Endothelial cell of umbilical vein (primary cell): ENCODE data around the gene ELMO1. TPM values are rescaled to one million over a fixed set of nuclear protein-coding genes. Genes with fewer than 3 reads are reported as not detected.

ENCODE experiments used
- BruUV-seq: library from RNA; stranded (reverse); fragments of 400-500 nt; replicated peaks from 2 replicates; lab custom pipeline; 2021; lab: Mats Ljungman, UMichigan
- CTCF ChIA-PET: fragments of 300-600, 350-600 bp; sonication (Branson Sonifier 250); formaldehyde crosslinking; loops from one replicate; lab custom pipeline; 2021; ENCODE audit warnings: antibody characterized with exemption, inconsistent platforms; lab: Charles Lee
- POLR2A ChIA-PET: fragments of 300-600, 350-600 bp; sonication (Branson Sonifier 250); formaldehyde crosslinking; loops from one replicate; lab custom pipeline; 2021; ENCODE audit warnings: antibody characterized with exemption, inconsistent platforms; lab: Charles Lee
- DNase-seq: peaks from one replicate; pipeline ENCODE4 v3.0.0-alpha.2; 2011; ENCODE audit warnings: low read depth, low spot score
- FAIRE-seq: peaks from 2 replicates; lab custom pipeline; 2011; peaks lifted over from hg19 to GRCh38; lab: Jason Lieb, UNC
- H2AFZ ChIP-seq: 2 replicates; pipeline ENCODE4 v1.6.0; 2012; ENCODE audit warnings: low read depth, low read length, control low read depth, inconsistent platforms
- H3K27ac ChIP-seq: 2 replicates; pipeline ENCODE4 v1.5.1; 2011; ENCODE audit warnings: low read depth, mild to moderate bottlenecking, control low read depth, low read length, moderate library complexity; ENCODE audit not compliant: insufficient read depth
- H3K27me3 ChIP-seq, 2 experiments: 2 replicates each; pipeline versions ENCODE4 v1.6.0 to v1.6.1; 2011; ENCODE audit warnings: low read length in 2 of 2, mixed read lengths in 1 of 2; ENCODE audit not compliant: control insufficient read depth in 2 of 2, insufficient read depth in 2 of 2
- H3K36me3 ChIP-seq, 2 experiments: 2 replicates in 1 of 2; 3 replicates in 1 of 2; pipeline ENCODE4 v1.5.1; 2011; ENCODE audit warnings: low read length in 2 of 2, mild to moderate bottlenecking in 1 of 2, moderate library complexity in 1 of 2; ENCODE audit not compliant: control insufficient read depth in 2 of 2, insufficient read depth in 2 of 2; ENCODE audit errors: extremely low read depth in 1 of 2
- H3K4me1 ChIP-seq: 3 replicates; pipeline ENCODE4 v1.5.1; 2011; ENCODE audit warnings: mild to moderate bottlenecking, low read length; ENCODE audit not compliant: control insufficient read depth, insufficient read depth; ENCODE audit errors: extremely low read depth
- H3K4me2 ChIP-seq: 2 replicates; pipeline ENCODE4 v1.6.1; 2011; ENCODE audit warnings: low read length, control low read depth, mixed read lengths; ENCODE audit not compliant: insufficient read depth
- H3K4me3 ChIP-seq, 3 experiments: fragments of 200-600 bp in 1 of 3; sonication (generic), shearing (Covaris generic) in 1 of 3; replicated peaks in 1 of 3; 2 replicates each; pipeline ENCODE4 v1.5.1; 2011 to 2016; ENCODE audit warnings: control low read depth in 3 of 3, low read length in 3 of 3, mild to moderate bottlenecking in 2 of 3, inconsistent platforms in 1 of 3, low read depth in 1 of 3, moderate library complexity in 1 of 3; ENCODE audit not compliant: insufficient read depth in 1 of 3
- H3K79me2 ChIP-seq: 2 replicates; pipeline ENCODE4 v1.6.0; 2012; ENCODE audit warnings: low read length, inconsistent platforms; ENCODE audit not compliant: control insufficient read depth, insufficient read depth
- H3K9ac ChIP-seq: replicated peaks from 2 replicates; pipeline ENCODE3; 2011; ENCODE audit warnings: low read length, control low read depth; ENCODE audit not compliant: insufficient read depth; ENCODE audit errors: extremely low read depth
- H3K9me1 ChIP-seq: replicated peaks from 3 replicates; pipeline ENCODE4 v1.6.0; 2011; ENCODE audit warnings: mild to moderate bottlenecking, low read length; ENCODE audit not compliant: control insufficient read depth, insufficient read depth; ENCODE audit errors: extremely low read depth
- H3K9me3 ChIP-seq: replicated peaks from 2 replicates; pipeline ENCODE4 v1.5.1; 2012; ENCODE audit warnings: low read length, inconsistent platforms; ENCODE audit not compliant: control insufficient read depth, insufficient read depth
- H4K20me1 ChIP-seq: replicated peaks from 2 replicates; pipeline ENCODE3; 2011; ENCODE audit warnings: mild to moderate bottlenecking, low read length; ENCODE audit not compliant: control insufficient read depth, insufficient read depth; ENCODE audit errors: extremely low read depth
- EZH2 ChIP-seq: IDR thresholded peaks from 2 replicates; pipeline ENCODE4 v1.6.1; 2012; ENCODE audit warnings: borderline replicate concordance, low read depth, mild to moderate bottlenecking, moderate library complexity, low read length, inconsistent platforms; ENCODE audit not compliant: severe bottlenecking
- FOS ChIP-seq: IDR thresholded peaks from 2 replicates; pipeline ENCODE4 v1.6.1; 2011; ENCODE audit warnings: mild to moderate bottlenecking, low read length, moderate library complexity, borderline replicate concordance; ENCODE audit not compliant: insufficient read depth
- GATA2 ChIP-seq: IDR thresholded peaks from 2 replicates; pipeline ENCODE4 v1.7.0; 2011; ENCODE audit warnings: low read depth, mild to moderate bottlenecking, moderate library complexity, mixed read lengths, low read length; ENCODE audit not compliant: insufficient read length, insufficient read depth
- JUN ChIP-seq: IDR thresholded peaks from 2 replicates; pipeline ENCODE4 v1.6.1; 2011; ENCODE audit warnings: borderline replicate concordance, low read depth; ENCODE audit not compliant: insufficient read length, insufficient read depth
- MYC ChIP-seq: IDR thresholded peaks from one replicate; pipeline ENCODE4 v1.6.1; 2011; ENCODE audit warnings: mild to moderate bottlenecking, low read depth, low read length
- POLR2A ChIP-seq: IDR thresholded peaks from 2 replicates; pipeline ENCODE4 v1.6.1; 2012; ENCODE audit warnings: low read depth, mild to moderate bottlenecking, control low read depth, low read length
- POLR2AphosphoS5 ChIP-seq: IDR thresholded peaks from 2 replicates; pipeline ENCODE4 v1.6.1; 2012; ENCODE audit warnings: low read depth, mild to moderate bottlenecking, control low read depth, low read length, moderate library complexity; ENCODE audit not compliant: insufficient read depth
- dilution Hi-C: fragments of 300-500 bp; cut with MboI; formaldehyde crosslinking; loops from one replicate; pipeline ENCODE4 v1.15.0; 2019; ENCODE audit warnings: low sequenced_read_pairs; ENCODE audit not compliant: extremely low pct_ligation_motif_present
- intact Hi-C: fragments of 100-400 bp; cut with micrococcal nuclease; formaldehyde crosslinking; loops from one replicate; pipeline ENCODE4 v1.10.0; 2022
- polyA plus RNA-seq, 4 experiments: library from polyadenylated mRNA; depleted of rRNA in 3 of 4; stranded (reverse) in 3 of 4; unstranded in 1 of 4; fragments of >200 nt; gene quantifications; 2 replicates each; pipeline versions ENCODE4 v1.2.1 to v1.2.3, GENCODE V29; 2011 to 2012; ENCODE audit warnings: missing spikeins in 1 of 4
- total RNA-seq: library from RNA; stranded (reverse); gene quantifications from 2 replicates; pipeline ENCODE4 v1.2.3, GENCODE V29; 2021
- TF ChIP-seq, protein P1 (sequence below): IDR thresholded peaks from 2 replicates; pipeline ENCODE4 v1.6.1; 2011; ENCODE audit not compliant: insufficient read depth, insufficient read length
- TF ChIP-seq, protein P2 (sequence below), 2 donors: IDR thresholded peaks; 1 replicate in 1 of 2; 2 replicates in 1 of 2; pipeline ENCODE4 v1.5.1; 2011; ENCODE audit warnings: low read length in 2 of 2, mild to moderate bottlenecking in 2 of 2, moderate library complexity in 2 of 2, control low read depth in 1 of 2, inconsistent platforms in 1 of 2, low read depth in 1 of 2; ENCODE audit not compliant: insufficient read depth in 1 of 2; ENCODE audit errors: extremely low read depth in 1 of 2

The ELMO1 gene
- total and polyA plus RNA-seq, 2 donors (not counting 3 experiments of a cell fraction or from before 2014, with no cell fraction given) = 17.0 to 30.6 TPM

DNA sequence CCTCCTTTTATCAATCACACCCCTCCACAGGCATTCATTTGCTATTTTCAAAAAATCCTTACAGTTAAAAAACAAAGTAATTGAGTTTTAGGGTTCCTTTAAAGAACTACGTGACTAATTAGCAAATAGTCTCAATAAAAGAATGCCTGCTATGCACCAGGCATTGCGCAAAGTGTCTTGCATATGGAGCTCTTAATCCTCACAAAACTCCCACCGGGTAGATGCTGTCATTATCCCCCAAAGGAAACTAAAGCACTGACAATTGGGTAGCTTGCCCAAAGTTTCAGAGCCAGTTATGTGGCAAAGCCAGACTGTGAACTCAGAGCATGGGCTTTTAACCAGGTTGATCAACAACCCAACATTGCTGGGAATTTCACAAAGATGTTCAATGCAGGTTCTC, 305.7 kb downstream of the ELMO1 start:
- CTCF ChIA-PET = interaction anchor here (1.5 kb wide), 1 partner anchor 58 kb away, joined by 3 read pairs; no protein-coding TSS in a partner anchor
- Histone ChIP-seq H3K27me3 (no peaks in the 10 kb centered on the region), H3K79me2 (no peaks in the 10 kb centered on the region), H3K4me3 (no peak overlapping the region), H3K4me2 (no peak overlapping the region), H3K36me3 (no peaks in the 10 kb centered on the region), H3K4me1 (no peaks in the 10 kb centered on the region), H2AFZ (no peak overlapping the region), H3K9me1 (no peaks in the 10 kb centered on the region), H3K27ac (no peak overlapping the region), H3K9me3 (no peaks in the 10 kb centered on the region), H4K20me1 (no peaks in the 10 kb centered on the region), H3K9ac (no peak overlapping the region)
- FAIRE-seq (no peak), DNase-seq (no peak)
- TF ChIP-seq JUN = no peak
- TF ChIP-seq POLR2A = no peak
- no peak for TF ChIP-seq POLR2AphosphoS5
- TF ChIP-seq GATA2 = no peak
- no peak for TF ChIP-seq MYC
- TF ChIP-seq, protein P1, sequence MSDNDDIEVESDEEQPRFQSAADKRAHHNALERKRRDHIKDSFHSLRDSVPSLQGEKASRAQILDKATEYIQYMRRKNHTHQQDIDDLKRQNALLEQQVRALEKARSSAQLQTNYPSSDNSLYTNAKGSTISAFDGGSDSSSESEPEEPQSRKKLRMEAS = no peak
- TF ChIP-seq, protein P2, sequence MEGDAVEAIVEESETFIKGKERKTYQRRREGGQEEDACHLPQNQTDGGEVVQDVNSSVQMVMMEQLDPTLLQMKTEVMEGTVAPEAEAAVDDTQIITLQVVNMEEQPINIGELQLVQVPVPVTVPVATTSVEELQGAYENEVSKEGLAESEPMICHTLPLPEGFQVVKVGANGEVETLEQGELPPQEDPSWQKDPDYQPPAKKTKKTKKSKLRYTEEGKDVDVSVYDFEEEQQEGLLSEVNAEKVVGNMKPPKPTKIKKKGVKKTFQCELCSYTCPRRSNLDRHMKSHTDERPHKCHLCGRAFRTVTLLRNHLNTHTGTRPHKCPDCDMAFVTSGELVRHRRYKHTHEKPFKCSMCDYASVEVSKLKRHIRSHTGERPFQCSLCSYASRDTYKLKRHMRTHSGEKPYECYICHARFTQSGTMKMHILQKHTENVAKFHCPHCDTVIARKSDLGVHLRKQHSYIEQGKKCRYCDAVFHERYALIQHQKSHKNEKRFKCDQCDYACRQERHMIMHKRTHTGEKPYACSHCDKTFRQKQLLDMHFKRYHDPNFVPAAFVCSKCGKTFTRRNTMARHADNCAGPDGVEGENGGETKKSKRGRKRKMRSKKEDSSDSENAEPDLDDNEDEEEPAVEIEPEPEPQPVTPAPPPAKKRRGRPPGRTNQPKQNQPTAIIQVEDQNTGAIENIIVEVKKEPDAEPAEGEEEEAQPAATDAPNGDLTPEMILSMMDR (IDR thresholded peaks at IDR 0.05; ENCODE audit: extremely low read depth in 1 of 2, insufficient read depth in 1 of 2, low read depth in 1 of 2, low read length in 2 of 2) = no peak
- no peak for TF ChIP-seq EZH2
- TF ChIP-seq FOS = no peak
- dilution Hi-C loops (no loop called here), intact Hi-C loops (no loop called here)
- POLR2A ChIA-PET = no interaction called here
- BruUV-seq = no TSS peak
